OCI-LY3 (cell line): ENCODE data around the gene NPTX1.

Source experiments
- CTCF ChIP-seq: fragments of 200-600, 300-600 bp; sonication (generic); IDR thresholded peaks from 2 replicates; pipeline ENCODE4 v1.5.1; 2014; ENCODE audit warnings: antibody characterized with exemption, low read length, low read depth
- EZH2phosphoT487 ChIP-seq: fragments of 200-600 bp; shearing (Covaris generic); IDR thresholded peaks from 2 replicates; pipeline ENCODE4 v1.6.1; 2018; ENCODE audit warnings: antibody characterized with exemption, mixed run types, low read depth

GRCh38 chr17:80507965-80508364, 31.6 kb upstream of the NPTX1 start:
- TF ChIP-seq CTCF (no peak), EZH2phosphoT487 (no peak)
